Chondrocyte (in vitro differentiated cells): ENCODE results near the gene TBCB. TPM values are rescaled to one million over a fixed set of nuclear protein-coding genes. Genes with fewer than 3 reads are reported as not detected.
"Not testable (repeated sequence)": the region's sequence is repeated elsewhere in the genome, so short reads cannot be mapped to it uniquely, and the experiment has no call there.

ENCODE experiments used
- DNase-seq: peaks from one replicate; pipeline ENCODE4 v3.0.0; 2021; ENCODE audit warnings: mixed read lengths, low spot score
- H3K27ac Mint-ChIP-seq: one replicate; pipeline ENCODE4 v1.8.0; 2021; ENCODE audit warnings: mild to moderate bottlenecking, moderate library complexity, mixed read lengths; ENCODE audit not compliant: unreplicated experiment
- H3K27me3 Mint-ChIP-seq: 2 replicates; pipeline ENCODE4 v1.8.0; 2021; ENCODE audit warnings: low read depth, mixed read lengths
- H3K36me3 Mint-ChIP-seq: 2 replicates; pipeline ENCODE4 v1.8.0; 2021; ENCODE audit warnings: low read depth, mixed read lengths
- H3K4me1 Mint-ChIP-seq: 2 replicates; pipeline ENCODE4 v1.8.0; 2021; ENCODE audit warnings: low read depth, mild to moderate bottlenecking, mixed read lengths
- H3K4me3 Mint-ChIP-seq: one replicate; pipeline ENCODE4 v1.8.0; 2021; ENCODE audit warnings: mild to moderate bottlenecking, moderate library complexity, mixed read lengths; ENCODE audit not compliant: unreplicated experiment
- H3K9me3 Mint-ChIP-seq: 2 replicates; pipeline ENCODE4 v1.8.0; 2021; ENCODE audit warnings: low read depth, mixed read lengths
- total RNA-seq: library from RNA; stranded (reverse); gene quantifications from 3 replicates; pipeline ENCODE4 v1.2.1, GENCODE V29; 2021
- TF ChIP-seq, protein P1 (sequence below): fragments of 200-600 bp; sonication (generic); IDR thresholded peaks from 2 replicates; pipeline ENCODE4 v1.5.0; 2021; ENCODE audit warnings: antibody characterized with exemption, mild to moderate bottlenecking, moderate library complexity

TBCB gene
- total RNA-seq, 1 donor from 2014 or later, result 201 TPM

DNA sequence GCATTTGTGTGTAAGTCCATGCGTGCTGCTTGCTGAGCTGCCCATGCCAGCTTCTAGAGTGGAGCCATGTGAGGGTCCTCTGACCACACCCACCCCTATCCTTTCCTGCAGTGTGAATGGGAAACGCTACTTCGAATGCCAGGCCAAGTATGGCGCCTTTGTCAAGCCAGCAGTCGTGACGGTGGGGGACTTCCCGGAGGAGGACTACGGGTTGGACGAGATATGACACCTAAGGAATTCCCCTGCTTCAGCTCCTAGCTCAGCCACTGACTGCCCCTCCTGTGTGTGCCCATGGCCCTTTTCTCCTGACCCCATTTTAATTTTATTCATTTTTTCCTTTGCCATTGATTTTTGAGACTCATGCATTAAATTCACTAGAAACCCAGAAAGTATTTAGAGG lies 10.3 kb downstream of the TBCB start:
- Mint-ChIP-seq H3K4me1 (peaks cover 11% of the 10 kb centered on the region), H3K4me3 (no peak overlapping the region), H3K27ac (peak overlapping the region; percentile 57), H3K27me3 (no peaks in the 10 kb centered on the region), H3K9me3 (no peaks in the 10 kb centered on the region), H3K36me3 (peaks cover 18% of the 10 kb centered on the region)
- no peak for DNase-seq
- TF ChIP-seq, protein P1, sequence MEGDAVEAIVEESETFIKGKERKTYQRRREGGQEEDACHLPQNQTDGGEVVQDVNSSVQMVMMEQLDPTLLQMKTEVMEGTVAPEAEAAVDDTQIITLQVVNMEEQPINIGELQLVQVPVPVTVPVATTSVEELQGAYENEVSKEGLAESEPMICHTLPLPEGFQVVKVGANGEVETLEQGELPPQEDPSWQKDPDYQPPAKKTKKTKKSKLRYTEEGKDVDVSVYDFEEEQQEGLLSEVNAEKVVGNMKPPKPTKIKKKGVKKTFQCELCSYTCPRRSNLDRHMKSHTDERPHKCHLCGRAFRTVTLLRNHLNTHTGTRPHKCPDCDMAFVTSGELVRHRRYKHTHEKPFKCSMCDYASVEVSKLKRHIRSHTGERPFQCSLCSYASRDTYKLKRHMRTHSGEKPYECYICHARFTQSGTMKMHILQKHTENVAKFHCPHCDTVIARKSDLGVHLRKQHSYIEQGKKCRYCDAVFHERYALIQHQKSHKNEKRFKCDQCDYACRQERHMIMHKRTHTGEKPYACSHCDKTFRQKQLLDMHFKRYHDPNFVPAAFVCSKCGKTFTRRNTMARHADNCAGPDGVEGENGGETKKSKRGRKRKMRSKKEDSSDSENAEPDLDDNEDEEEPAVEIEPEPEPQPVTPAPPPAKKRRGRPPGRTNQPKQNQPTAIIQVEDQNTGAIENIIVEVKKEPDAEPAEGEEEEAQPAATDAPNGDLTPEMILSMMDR, result no peak

DNA sequence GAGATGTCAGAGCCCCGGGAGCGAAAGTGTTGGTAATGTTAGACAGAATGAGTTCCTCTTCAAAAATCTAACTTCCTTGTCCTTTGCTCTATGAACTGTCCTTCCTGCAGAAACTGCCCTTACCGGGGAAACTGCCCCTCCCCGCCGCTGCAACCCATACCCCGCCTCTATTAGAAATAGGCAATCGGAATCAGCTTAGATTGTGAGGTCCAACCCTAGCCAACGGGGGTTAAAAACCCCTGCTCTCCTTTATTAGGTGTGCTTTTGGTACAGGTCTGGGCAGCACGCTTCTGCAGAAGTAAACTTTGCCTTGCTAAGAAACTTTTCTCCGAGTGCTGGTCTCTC lies 13.1 kb downstream of the TBCB start:
- Mint-ChIP-seq H3K4me3 (peak overlapping the region; percentile 88), H3K36me3 (peaks cover 11% of the 10 kb centered on the region), H3K9me3 (no peaks in the 10 kb centered on the region), H3K27ac (peak overlapping the region; percentile 98), H3K4me1 (peaks cover 11% of the 10 kb centered on the region), H3K27me3 (no peaks in the 10 kb centered on the region)
- TF ChIP-seq, protein P1, result no peak
- DNase-seq, result no peak

DNA sequence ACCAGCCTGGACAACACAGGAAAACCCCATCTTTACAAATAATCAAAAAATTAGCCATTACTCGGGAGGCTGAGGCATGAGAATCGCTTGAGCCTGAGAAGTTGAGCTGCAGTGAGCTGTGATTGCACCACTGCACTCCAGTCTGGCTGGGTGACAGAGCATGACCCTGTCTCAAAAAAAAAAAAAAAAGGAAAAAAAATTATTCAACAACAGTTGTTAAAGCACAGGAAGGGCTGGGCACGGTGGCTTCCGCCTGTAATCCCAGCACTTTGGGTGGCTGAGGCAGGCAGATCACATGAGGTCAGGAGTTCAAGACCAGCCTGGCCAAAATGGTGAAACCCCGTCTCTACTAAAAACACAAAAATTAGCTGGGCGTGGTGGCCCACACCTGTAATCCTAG lies 16.0 kb downstream of the TBCB start:
- not testable (repeated sequence) for H3K27me3 Mint-ChIP-seq, DNase-seq, H3K9me3 Mint-ChIP-seq, H3K4me3 Mint-ChIP-seq, H3K27ac Mint-ChIP-seq, H3K36me3 Mint-ChIP-seq
- peaks cover 16% of the 10 kb centered on the region for H3K4me1 Mint-ChIP-seq

DNA sequence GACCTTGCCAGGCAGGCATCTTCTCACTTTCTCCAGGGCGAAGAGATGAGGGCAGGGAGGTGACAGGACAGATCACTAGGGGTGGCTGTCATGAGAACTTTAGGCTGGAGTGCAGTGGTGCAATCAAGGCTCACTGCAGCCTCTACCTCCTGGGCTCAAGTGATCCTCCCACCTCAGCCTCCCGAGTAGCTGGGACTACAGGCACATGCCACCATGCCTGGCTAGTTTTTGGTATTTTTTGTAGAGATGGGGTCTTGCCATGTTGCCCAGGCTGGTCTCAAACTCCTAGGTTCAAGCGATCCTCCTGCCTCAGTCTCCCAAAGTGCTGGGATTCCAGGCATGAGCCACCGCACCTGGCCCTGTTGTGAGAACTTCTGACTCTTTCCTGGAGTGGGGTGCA lies 19.6 kb downstream of the TBCB start:
- DNase-seq, H3K4me3 Mint-ChIP-seq, H3K9me3 Mint-ChIP-seq, H3K36me3 Mint-ChIP-seq, H3K27ac Mint-ChIP-seq, H3K27me3 Mint-ChIP-seq: not testable (repeated sequence)
- H3K4me1 Mint-ChIP-seq, result peaks cover 16% of the 10 kb centered on the region

DNA sequence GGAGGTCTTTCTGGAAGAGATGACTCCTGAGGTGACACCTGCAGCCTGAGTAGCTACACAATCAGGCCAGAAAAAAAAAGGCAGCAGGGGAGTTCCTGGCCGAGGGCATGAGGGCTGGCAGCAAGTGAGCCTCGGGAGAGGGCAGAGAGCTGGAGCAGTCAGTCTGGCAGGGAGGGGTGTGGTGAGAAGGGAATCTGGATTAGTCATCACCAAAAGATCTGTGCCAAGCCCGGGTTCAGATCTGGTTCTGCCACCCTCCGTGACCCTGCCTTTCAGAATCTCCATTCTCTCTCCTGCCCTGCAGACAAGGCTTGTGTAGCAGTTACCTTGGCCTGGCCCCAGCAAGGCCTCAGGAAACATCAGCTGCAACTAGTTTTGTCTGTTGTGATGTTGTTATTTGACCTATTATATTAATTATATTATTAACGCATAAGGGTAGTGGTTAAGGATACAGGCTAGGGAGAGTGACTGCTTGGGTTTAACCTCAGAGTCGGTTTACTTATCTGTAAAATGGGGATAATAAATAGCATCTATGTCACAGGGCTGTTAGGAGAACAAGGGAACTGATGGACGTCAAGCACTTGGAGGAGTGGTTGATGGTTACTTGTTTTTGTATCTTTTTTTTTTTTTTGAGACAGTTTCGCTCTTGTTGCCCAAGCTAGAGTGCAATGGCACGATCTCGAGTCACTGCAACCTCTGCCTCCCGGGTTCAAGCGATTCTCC lies 21.9 kb downstream of the TBCB start:
- peak overlapping the region; percentile 5 for H3K4me3 Mint-ChIP-seq

DNA sequence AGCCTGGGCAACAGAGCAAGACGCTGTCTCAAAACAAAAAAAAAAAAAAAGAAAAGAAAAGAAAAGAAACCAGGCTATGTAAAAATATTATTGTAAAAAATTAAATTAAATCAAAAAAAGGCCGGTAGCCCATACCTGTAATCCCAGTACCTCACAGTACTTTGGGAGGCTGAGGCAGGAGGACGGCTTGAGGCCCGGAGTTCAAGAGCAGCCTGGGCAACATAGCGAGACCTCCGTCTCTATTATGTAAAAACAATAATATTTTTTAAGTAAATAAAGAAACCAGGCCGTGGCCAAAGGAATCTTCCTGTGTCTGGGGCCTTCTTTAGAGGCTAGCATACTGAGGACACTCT lies 23.8 kb downstream of the TBCB start:
- Mint-ChIP-seq H3K27ac (peak overlapping the region; percentile 98), H3K4me3 (peak overlapping the region; percentile 97), H3K9me3 (no peaks in the 10 kb centered on the region), H3K4me1 (peaks cover 26% of the 10 kb centered on the region), H3K36me3 (peaks cover 12% of the 10 kb centered on the region), H3K27me3 (no peaks in the 10 kb centered on the region)
- DNase-seq, result no peak
- TF ChIP-seq, protein P1, result no peak

More for the DNA sequence above, 21.9 kb downstream of the TBCB start:
- H3K27me3 Mint-ChIP-seq, result no peaks in the 10 kb centered on the region
- TF ChIP-seq, protein P1, result no peak
- peaks cover 6% of the 10 kb centered on the region for H3K36me3 Mint-ChIP-seq
- peaks cover 26% of the 10 kb centered on the region for H3K4me1 Mint-ChIP-seq
- H3K27ac Mint-ChIP-seq, result peak overlapping the region; percentile 83
- no peak for DNase-seq
- H3K9me3 Mint-ChIP-seq, result no peaks in the 10 kb centered on the region
